ENCODE data around the gene COMMD1. TPM values are rescaled to one million over a fixed set of nuclear protein-coding genes. Genes with fewer than 3 reads are reported as not detected.

COMMD1 gene
- total RNA-seq, 1 donor from 2014 or later, result 26.6 TPM

GRCh38 chr2:62042944-62043343 lies 137.5 kb downstream of the COMMD1 start:
- H3K36me3 ChIP-seq, result no peaks in the 10 kb centered on the region

DNA sequence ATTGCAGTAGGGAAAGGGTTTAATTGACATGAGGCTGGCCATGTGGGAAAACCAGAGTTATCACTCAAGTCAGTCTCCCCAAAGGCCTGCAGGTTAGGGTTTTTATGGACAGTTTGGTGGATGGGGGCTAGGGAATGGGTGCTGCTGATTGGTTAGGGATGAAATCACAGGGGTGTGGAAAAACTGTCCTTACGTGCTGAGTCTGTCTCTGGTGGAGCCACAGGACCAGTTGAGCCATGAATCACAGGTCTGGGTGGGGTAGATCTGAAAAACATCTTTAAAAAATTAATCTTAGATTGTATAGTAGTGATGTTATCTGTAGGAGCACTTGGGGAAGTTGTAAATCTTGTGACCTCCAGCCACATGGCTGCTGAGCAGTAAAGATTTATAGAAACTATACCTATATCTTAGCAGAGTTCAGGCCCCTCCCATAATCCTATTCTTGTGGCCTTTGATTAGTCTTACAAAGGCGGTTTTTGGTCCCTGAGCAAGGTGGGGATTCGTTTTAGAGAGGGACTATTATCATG lies 139.6 kb downstream of the COMMD1 start:
- Histone ChIP-seq H3K27me3 (ENCODE audit: low read depth) (no peaks in the 10 kb centered on the region), H3K27ac (no peak overlapping the region), H3K36me3 (no peaks in the 10 kb centered on the region), H3K9me3 (no peaks in the 10 kb centered on the region), H3K4me1 (no peaks in the 10 kb centered on the region), H3K4me3 (no peak overlapping the region)
- TF ChIP-seq CTCF (IDR thresholded peaks at IDR 0.05), result no peak
- intact Hi-C loops (cut with DNase I), result no loop called here
- ATAC-seq, result no peak
- no peak for DNase-seq

More at GRCh38 chr2:62042944-62043343, 137.5 kb downstream of the COMMD1 start:
- Histone ChIP-seq H3K4me1 (no peaks in the 10 kb centered on the region), H3K27me3 (ENCODE audit: low read depth) (no peaks in the 10 kb centered on the region), H3K4me3 (no peak overlapping the region), H3K9me3 (no peaks in the 10 kb centered on the region), H3K27ac (no peak overlapping the region)
- no peak for ATAC-seq
- DNase-seq, result no peak
- no peak for TF ChIP-seq CTCF (IDR thresholded peaks at IDR 0.05)
- intact Hi-C loops (cut with DNase I), result no loop called here

DNA sequence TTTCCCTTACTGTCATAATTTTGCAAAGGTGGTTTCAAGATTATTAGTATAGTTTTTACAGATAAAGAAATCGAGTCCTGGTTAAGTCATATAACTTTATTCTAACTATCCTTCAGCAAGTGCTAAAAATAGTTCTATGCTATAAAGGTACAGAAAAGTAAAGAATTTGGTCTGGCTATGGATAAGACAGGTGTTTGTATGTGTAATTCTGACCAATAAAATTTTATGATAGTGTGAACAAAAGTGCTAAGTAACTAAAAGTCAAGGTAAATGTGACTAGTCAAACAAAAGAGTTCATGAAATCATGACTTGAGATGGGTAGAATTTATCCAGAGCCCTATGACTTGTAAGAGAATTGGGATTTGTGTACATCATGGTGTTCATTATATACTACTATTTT lies 140.7 kb downstream of the COMMD1 start:
- intact Hi-C loops (cut with DNase I), result no loop called here
- Histone ChIP-seq H3K36me3 (no peaks in the 10 kb centered on the region), H3K4me3 (no peak overlapping the region), H3K9me3 (no peaks in the 10 kb centered on the region), H3K27me3 (ENCODE audit: low read depth) (no peaks in the 10 kb centered on the region), H3K27ac (no peak overlapping the region), H3K4me1 (no peaks in the 10 kb centered on the region)
- TF ChIP-seq CTCF (IDR thresholded peaks at IDR 0.05), result no peak
- ATAC-seq (no peak), DNase-seq (no peak)

DNA sequence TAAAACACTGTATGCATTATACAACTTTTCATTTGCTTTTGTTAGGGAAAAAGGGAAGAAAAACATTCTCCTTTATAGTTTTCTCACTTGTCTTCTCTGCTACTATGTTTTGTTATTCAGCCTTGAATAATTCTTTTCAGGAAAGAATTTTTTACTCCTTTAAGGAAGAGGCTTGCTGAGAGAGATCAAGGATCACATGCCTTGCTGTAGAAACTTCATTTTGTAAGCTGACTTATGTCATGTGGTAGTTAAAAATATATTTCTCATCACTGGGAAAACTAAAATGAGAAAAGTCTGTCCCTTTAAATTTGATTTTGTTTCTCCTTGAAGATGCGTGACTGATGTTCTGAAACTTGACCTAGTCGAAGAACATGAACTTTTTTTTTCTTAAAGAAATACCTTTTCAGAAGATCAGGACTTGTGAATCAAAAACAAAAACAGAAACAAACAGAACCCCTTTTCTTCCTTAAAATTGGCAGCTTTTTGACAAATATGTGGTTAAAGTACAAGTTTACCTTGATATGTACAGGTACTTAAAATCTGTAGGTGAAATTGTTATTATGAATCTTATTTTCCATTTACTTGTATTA lies 145.1 kb downstream of the COMMD1 start:
- Histone ChIP-seq H3K4me1 (no peaks in the 10 kb centered on the region), H3K36me3 (no peaks in the 10 kb centered on the region), H3K9me3 (no peaks in the 10 kb centered on the region), H3K27ac (no peak overlapping the region), H3K27me3 (ENCODE audit: low read depth) (no peaks in the 10 kb centered on the region), H3K4me3 (no peak overlapping the region)
- ATAC-seq, result no peak
- intact Hi-C loops (cut with DNase I), result no loop called here
- no peak for TF ChIP-seq CTCF (IDR thresholded peaks at IDR 0.05)
- no peak for DNase-seq

- Histone ChIP-seq H3K27ac (no peak overlapping the region), H3K27me3 (ENCODE audit: low read depth) (no peaks in the 10 kb centered on the region), H3K4me1 (no peaks in the 10 kb centered on the region), H3K4me3 (no peak overlapping the region), H3K9me3 (no peaks in the 10 kb centered on the region), H3K36me3 (no peaks in the 10 kb centered on the region)
- ATAC-seq (no peak), DNase-seq (no peak)
- TF ChIP-seq CTCF (IDR thresholded peaks at IDR 0.05), result no peak
- intact Hi-C loops (cut with DNase I), result no loop called here
Measured at GRCh38 chr2:62054029-62054791, 148.7 kb downstream of the COMMD1 start.
